Karpas-422 (cell line): ENCODE results near the gene SPRED1. TPM values are rescaled to one million over a fixed set of nuclear protein-coding genes. Genes with fewer than 3 reads are reported as not detected.

Experiments used
- DNase-seq: peaks from one replicate; pipeline ENCODE4 v3.0.0-alpha.2; 2015
- H2AFZ ChIP-seq: fragments of 200-600 bp; sonication (generic); 2 replicates; pipeline ENCODE4 v1.6.1; 2014; ENCODE audit warnings: antibody characterized with exemption, low read length, mixed read lengths
- H3K27ac ChIP-seq: fragments of 200-600 bp; sonication (generic); 2 replicates; pipeline ENCODE4 v1.5.1; 2014; ENCODE audit warnings: mild to moderate bottlenecking, low read length, moderate library complexity
- H3K27me3 ChIP-seq: fragments of 200-600 bp; sonication (generic); 2 replicates; pipeline ENCODE4 v1.6.1; 2014; ENCODE audit warnings: low read length, mixed read lengths
- H3K36me3 ChIP-seq: fragments of 200-600 bp; sonication (generic); 2 replicates; pipeline ENCODE4 v1.6.1; 2014; ENCODE audit warnings: low read length, mixed read lengths; ENCODE audit not compliant: insufficient read depth
- H3K4me1 ChIP-seq: fragments of 200-600 bp; sonication (generic); 2 replicates; pipeline ENCODE4 v1.6.1; 2014; ENCODE audit warnings: mild to moderate bottlenecking, low read length, mixed read lengths
- H3K4me2 ChIP-seq: fragments of 200-600 bp; sonication (generic); 2 replicates; pipeline ENCODE4 v1.6.1; 2014; ENCODE audit warnings: low read length, low read depth, mild to moderate bottlenecking; ENCODE audit not compliant: poor library complexity, severe bottlenecking
- H3K4me3 ChIP-seq: fragments of 200-600 bp; sonication (generic); 2 replicates; pipeline ENCODE4 v1.5.1; 2014; ENCODE audit warnings: mild to moderate bottlenecking, antibody characterized with exemption, low read length, mixed read lengths
- H3K79me2 ChIP-seq: fragments of 200-600 bp; sonication (generic); 2 replicates; pipeline ENCODE4 v1.6.1; 2014; ENCODE audit warnings: mild to moderate bottlenecking, low read length, mixed read lengths
- H3K9ac ChIP-seq: fragments of 200-600 bp; sonication (generic); 2 replicates; pipeline ENCODE4 v1.6.0; 2014; ENCODE audit warnings: low read length
- H3K9me2 ChIP-seq: fragments of 200-600 bp; sonication (generic), shearing (Covaris generic); replicated peaks from 2 replicates; pipeline ENCODE4 v1.6.0; 2014; ENCODE audit warnings: mild to moderate bottlenecking, low read length, moderate library complexity; ENCODE audit not compliant: insufficient read depth
- H3K9me3 ChIP-seq: fragments of 300-700, 200-600 bp; sonication (generic); 2 replicates; pipeline ENCODE4 v1.6.1; 2014; ENCODE audit warnings: low read length, mixed read lengths
- H4K20me1 ChIP-seq: fragments of 200-600 bp; sonication (generic); 2 replicates; pipeline ENCODE4 v1.6.1; 2014; ENCODE audit warnings: mild to moderate bottlenecking, antibody characterized with exemption, low read length, low read depth; ENCODE audit not compliant: insufficient read depth
- total RNA-seq: library from RNA; depleted of rRNA; stranded (reverse); fragments of >200 nt; shearing (Covaris generic); gene quantifications from 2 replicates; pipeline ENCODE4 v1.2.3, GENCODE V29; 2014; ENCODE audit warnings: low replicate concordance

SPRED1 gene
- total RNA-seq, 1 experiment from 2014 or later = 27.7 TPM

GRCh38 chr15:38213356-38213755 is 39.3 kb upstream of the SPRED1 start:
- no peak overlapping the region for H3K4me3 ChIP-seq
- no peaks in the 10 kb centered on the region for H4K20me1 ChIP-seq
- H3K79me2 ChIP-seq = no peaks in the 10 kb centered on the region
- H3K4me1 ChIP-seq = no peaks in the 10 kb centered on the region
- no peak overlapping the region for H2AFZ ChIP-seq
- no peak overlapping the region for H3K27ac ChIP-seq
- no peaks in the 10 kb centered on the region for H3K9me3 ChIP-seq
- H3K27me3 ChIP-seq = no peaks in the 10 kb centered on the region
- no peaks in the 10 kb centered on the region for H3K36me3 ChIP-seq
- no peaks in the 10 kb centered on the region for H3K9me2 ChIP-seq
- H3K9ac ChIP-seq = no peak overlapping the region
- no peak overlapping the region for H3K4me2 ChIP-seq
- DNase-seq = peak; percentile 23

- peak; percentile 26 for DNase-seq
- Histone ChIP-seq H4K20me1 (no peaks in the 10 kb centered on the region), H3K4me3 (no peak overlapping the region), H3K9me3 (no peaks in the 10 kb centered on the region), H2AFZ (no peak overlapping the region), H3K79me2 (no peaks in the 10 kb centered on the region), H3K4me2 (no peak overlapping the region), H3K4me1 (no peaks in the 10 kb centered on the region), H3K27me3 (no peaks in the 10 kb centered on the region), H3K27ac (no peak overlapping the region), H3K36me3 (no peaks in the 10 kb centered on the region), H3K9me2 (no peaks in the 10 kb centered on the region), H3K9ac (no peak overlapping the region)
These were observed 36.9 kb upstream of the SPRED1 start for GRCh38 chr15:38215707-38216106.

GRCh38 chr15:38216763-38217162 is 35.9 kb upstream of the SPRED1 start:
- Histone ChIP-seq H3K4me1 (no peaks in the 10 kb centered on the region), H2AFZ (no peak overlapping the region), H3K4me2 (no peak overlapping the region), H3K9me3 (no peaks in the 10 kb centered on the region), H3K9me2 (no peaks in the 10 kb centered on the region), H3K27me3 (no peaks in the 10 kb centered on the region), H4K20me1 (no peaks in the 10 kb centered on the region), H3K79me2 (no peaks in the 10 kb centered on the region), H3K9ac (no peak overlapping the region), H3K27ac (no peak overlapping the region), H3K4me3 (no peak overlapping the region), H3K36me3 (no peaks in the 10 kb centered on the region)
- DNase-seq = peak; percentile 23

GRCh38 chr15:38217191-38217595 is 35.4 kb upstream of the SPRED1 start:
- H3K9me3 ChIP-seq = no peaks in the 10 kb centered on the region

GRCh38 chr15:38217788-38218609 is 34.6 kb upstream of the SPRED1 start:
- Histone ChIP-seq H2AFZ (no peak overlapping the region), H3K36me3 (no peaks in the 10 kb centered on the region), H3K79me2 (no peaks in the 10 kb centered on the region), H3K9me3 (no peaks in the 10 kb centered on the region), H3K4me2 (no peak overlapping the region), H3K4me1 (no peaks in the 10 kb centered on the region), H3K9me2 (no peaks in the 10 kb centered on the region), H3K27me3 (no peaks in the 10 kb centered on the region), H3K4me3 (no peak overlapping the region), H3K27ac (no peak overlapping the region), H3K9ac (no peak overlapping the region), H4K20me1 (no peaks in the 10 kb centered on the region)
- peak; percentile 24 for DNase-seq

More at GRCh38 chr15:38217191-38217595, 35.4 kb upstream of the SPRED1 start:
- Histone ChIP-seq H3K9me2 (no peaks in the 10 kb centered on the region), H3K4me2 (no peak overlapping the region), H3K9ac (no peak overlapping the region), H3K79me2 (no peaks in the 10 kb centered on the region), H3K36me3 (no peaks in the 10 kb centered on the region), H2AFZ (no peak overlapping the region), H3K27ac (no peak overlapping the region), H3K4me1 (no peaks in the 10 kb centered on the region), H4K20me1 (no peaks in the 10 kb centered on the region), H3K27me3 (no peaks in the 10 kb centered on the region), H3K4me3 (no peak overlapping the region)
- peak; percentile 9 for DNase-seq

GRCh38 chr15:38220606-38221273 is 31.9 kb upstream of the SPRED1 start:
- Histone ChIP-seq H3K4me2 (no peak overlapping the region), H3K9me2 (no peaks in the 10 kb centered on the region), H3K9ac (no peak overlapping the region), H3K36me3 (no peaks in the 10 kb centered on the region), H3K4me1 (no peaks in the 10 kb centered on the region), H3K79me2 (no peaks in the 10 kb centered on the region), H3K27me3 (no peaks in the 10 kb centered on the region), H3K27ac (no peak overlapping the region), H2AFZ (no peak overlapping the region), H3K4me3 (no peak overlapping the region), H4K20me1 (no peaks in the 10 kb centered on the region), H3K9me3 (no peaks in the 10 kb centered on the region)
- peak; percentile 38 for DNase-seq

- H3K4me1 ChIP-seq = no peaks in the 10 kb centered on the region
- H3K79me2 ChIP-seq = no peaks in the 10 kb centered on the region
- no peak overlapping the region for H3K27ac ChIP-seq
These were observed 28.1 kb upstream of the SPRED1 start for GRCh38 chr15:38224486-38224885.

GRCh38 chr15:38225381-38225780 is 27.3 kb upstream of the SPRED1 start:
- Histone ChIP-seq H4K20me1 (no peaks in the 10 kb centered on the region), H2AFZ (no peak overlapping the region), H3K9me3 (no peaks in the 10 kb centered on the region), H3K79me2 (no peaks in the 10 kb centered on the region), H3K9me2 (no peaks in the 10 kb centered on the region), H3K27me3 (no peaks in the 10 kb centered on the region), H3K4me2 (no peak overlapping the region), H3K27ac (no peak overlapping the region), H3K4me1 (no peaks in the 10 kb centered on the region), H3K4me3 (no peak overlapping the region), H3K9ac (no peak overlapping the region), H3K36me3 (no peaks in the 10 kb centered on the region)
- no peak for DNase-seq

More at GRCh38 chr15:38224486-38224885, 28.1 kb upstream of the SPRED1 start:
- Histone ChIP-seq H3K27me3 (no peaks in the 10 kb centered on the region), H3K9me3 (no peaks in the 10 kb centered on the region), H3K36me3 (no peaks in the 10 kb centered on the region), H2AFZ (no peak overlapping the region), H3K4me2 (no peak overlapping the region), H3K9ac (no peak overlapping the region), H3K4me3 (no peak overlapping the region), H4K20me1 (no peaks in the 10 kb centered on the region), H3K9me2 (no peaks in the 10 kb centered on the region)
- peak; percentile 26 for DNase-seq
